ENCODE data around the gene IL32.
A peak's percentile ranks its signal among the peaks of the same experiment; 100 is the strongest.
"Not testable (repeated sequence)": the region's sequence is repeated elsewhere in the genome, so short reads cannot be mapped to it uniquely, and the experiment has no call there.

Gene IL32

GRCh38 chr16:3069146-3069545 lies 3.7 kb downstream of the IL32 start:
- not testable (repeated sequence) for DNase-seq

DNA sequence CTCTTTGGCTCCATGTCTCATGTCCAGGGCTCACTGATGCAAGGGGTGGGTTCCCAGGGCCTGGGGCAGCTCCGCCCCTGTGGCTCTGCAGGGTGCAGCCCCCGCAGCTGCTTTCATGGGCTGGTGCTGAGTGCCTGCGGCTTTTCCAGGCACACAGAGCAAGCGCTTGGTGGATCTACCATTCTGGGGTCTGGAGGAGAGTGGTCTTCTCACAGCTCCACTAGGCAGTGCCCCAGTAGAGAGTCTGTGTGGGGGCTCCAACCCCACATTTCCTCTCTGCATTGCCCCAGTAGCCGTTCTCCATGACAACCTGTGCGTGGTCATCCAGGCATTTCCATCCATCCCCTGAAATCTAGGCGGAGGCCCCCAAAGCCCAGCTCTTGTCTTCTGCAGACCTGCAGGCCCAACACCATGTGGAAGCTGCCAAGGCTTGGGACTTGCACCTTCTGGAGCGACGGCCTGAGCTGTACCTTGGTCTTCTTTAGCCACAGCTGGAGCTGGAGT lies 5.2 kb downstream of the IL32 start:
- no peak for DNase-seq

DNA sequence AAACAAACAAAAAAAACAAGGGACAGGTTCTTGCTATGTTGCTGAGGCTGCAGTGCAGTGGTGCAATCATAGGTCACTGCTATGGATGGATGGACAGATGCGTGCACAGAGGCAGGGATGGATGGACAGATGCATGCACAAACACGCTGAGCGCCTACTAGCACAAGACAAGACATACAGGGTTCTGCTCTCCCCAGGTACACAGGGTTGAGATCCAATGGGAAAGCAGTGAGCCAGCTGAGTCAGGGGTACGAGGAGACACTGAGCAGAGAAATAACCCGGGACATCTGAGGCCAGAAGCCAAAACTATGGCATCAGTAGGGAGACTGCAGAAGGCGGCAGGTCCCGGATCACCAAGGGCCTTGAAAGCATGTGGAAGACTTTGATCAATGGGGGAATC lies 6.2 kb downstream of the IL32 start:
- DNase-seq = no peak

GRCh38 chr16:3072148-3072547 lies 6.7 kb downstream of the IL32 start:
- not testable (repeated sequence) for DNase-seq

GRCh38 chr16:3072576-3073263 lies 7.3 kb downstream of the IL32 start:
- not testable (repeated sequence) for DNase-seq

DNA sequence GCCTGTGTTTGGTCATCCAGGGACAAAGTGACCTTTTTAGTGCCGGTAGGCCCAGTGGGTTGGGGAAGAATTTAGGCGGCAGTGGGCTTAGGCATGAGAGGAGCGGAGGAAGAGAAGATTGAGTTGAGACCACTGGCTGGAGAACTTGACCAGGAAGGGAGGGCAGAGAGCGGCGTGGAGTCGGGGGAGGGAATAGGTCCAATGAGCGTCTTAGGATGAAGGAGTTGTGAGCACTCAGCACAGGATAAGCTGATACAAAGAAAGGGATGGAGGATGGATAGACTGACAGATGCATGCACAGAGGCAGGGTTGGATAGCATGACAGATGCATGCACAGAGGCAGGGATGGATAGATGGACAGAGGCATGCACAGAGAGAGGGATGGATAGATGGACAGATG lies 8.0 kb downstream of the IL32 start:
- no peak for DNase-seq

DNA sequence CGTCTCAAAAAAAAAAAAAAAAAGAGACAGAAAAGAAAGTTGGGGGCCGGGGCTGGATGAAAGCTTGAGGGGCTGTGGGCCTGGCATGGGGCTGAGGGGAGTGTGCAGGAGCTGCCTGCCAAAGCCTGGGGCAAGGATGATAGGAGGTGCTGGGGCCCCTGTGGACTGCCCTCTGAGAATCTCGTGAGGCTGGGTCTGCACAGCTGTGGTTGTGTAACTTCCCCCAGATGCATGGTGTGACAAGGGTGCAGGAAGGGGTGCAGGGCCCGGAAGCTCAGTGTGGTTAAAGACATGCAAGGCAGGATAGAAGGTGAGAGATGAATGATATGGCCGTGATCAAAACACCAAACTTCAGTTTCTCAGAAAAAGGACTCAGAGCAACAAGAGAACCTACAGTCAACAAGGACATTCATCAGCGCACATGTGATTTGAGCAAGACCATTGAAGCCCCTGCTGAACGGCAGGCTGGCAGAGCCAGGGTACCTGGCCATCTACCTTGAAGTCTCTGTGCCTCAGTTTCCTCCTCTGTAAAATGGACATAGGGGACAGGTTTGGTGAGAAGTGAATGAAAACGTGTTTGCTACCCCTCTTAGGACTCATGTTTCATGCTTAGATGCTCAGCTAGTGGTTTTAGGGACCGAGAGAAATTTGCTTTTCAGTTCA lies 9.6 kb downstream of the IL32 start:
- DNase-seq = no peak

GRCh38 chr16:3075523-3075915 lies 10.1 kb downstream of the IL32 start:
- peak in 2 of 56 donors; percentile 9 to 38 for DNase-seq

- DNase-seq = not testable (repeated sequence)
Observed at GRCh38 chr16:3075946-3076345, 10.5 kb downstream of the IL32 start.

DNA sequence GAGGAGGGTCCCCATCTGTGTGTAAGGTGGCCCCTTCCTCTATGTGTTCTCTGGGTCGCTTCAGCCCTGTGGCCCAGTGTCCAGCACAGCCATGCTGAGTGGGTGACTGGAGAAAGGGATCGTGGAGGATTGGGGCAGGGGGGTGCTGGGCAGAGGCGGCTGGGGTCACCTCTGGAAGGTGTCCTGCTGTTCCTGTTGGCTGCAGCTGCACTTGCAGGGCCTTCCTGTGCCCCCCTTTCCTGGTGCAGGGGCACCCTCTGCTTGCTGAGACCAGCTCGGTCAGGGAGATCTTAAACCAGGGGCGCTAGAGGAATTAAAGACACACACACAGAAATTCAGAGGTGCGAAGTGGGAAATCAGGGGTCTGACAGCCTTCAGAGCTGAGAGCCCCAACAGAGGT lies 11.1 kb downstream of the IL32 start:
- no peak for DNase-seq

DNA sequence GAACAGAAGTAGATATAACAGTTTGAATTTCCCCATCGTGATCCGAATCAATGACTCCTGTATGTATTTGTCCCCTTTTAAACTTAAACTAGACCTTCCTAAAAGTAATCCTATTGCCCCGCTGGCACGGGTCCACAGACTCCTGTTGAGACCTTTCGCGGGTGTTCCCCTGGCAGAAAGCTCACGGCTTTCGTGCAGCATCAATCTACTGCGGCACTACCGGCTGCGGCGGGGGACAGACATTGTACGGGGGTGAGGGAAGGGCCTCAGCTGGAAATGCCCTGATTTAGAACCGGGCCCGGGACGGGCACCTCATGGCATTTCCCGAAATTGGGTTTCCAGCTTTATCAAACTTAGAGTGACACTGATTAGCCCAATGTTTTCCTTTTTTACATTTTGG lies 14.6 kb downstream of the IL32 start:
- no peak for DNase-seq

GRCh38 chr16:3081957-3082356 lies 16.5 kb downstream of the IL32 start:
- not testable (repeated sequence) for DNase-seq

DNA sequence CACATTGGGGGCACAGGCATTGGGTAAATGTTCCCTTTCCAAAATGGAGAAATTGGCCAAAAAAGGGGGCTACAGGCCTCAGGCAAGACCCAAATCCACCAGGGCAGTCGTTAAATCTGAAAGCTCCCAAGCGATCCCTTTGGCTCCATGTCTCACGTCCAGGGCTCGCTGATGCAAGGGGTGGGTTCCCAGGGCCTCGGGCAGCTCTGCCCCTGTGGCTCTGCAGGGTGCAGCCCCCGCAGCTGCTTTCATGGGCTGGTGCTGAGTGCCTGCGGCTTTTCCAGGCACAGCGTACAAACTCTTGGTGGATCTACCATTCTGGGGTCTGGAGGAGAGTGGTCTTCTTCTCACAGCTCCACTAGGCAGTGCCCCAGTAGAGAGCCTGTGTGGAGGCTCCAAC lies 18.0 kb downstream of the IL32 start:
- DNase-seq = not testable (repeated sequence)

GRCh38 chr16:3084491-3084890 lies 19.1 kb downstream of the IL32 start:
- no peak for DNase-seq

DNA sequence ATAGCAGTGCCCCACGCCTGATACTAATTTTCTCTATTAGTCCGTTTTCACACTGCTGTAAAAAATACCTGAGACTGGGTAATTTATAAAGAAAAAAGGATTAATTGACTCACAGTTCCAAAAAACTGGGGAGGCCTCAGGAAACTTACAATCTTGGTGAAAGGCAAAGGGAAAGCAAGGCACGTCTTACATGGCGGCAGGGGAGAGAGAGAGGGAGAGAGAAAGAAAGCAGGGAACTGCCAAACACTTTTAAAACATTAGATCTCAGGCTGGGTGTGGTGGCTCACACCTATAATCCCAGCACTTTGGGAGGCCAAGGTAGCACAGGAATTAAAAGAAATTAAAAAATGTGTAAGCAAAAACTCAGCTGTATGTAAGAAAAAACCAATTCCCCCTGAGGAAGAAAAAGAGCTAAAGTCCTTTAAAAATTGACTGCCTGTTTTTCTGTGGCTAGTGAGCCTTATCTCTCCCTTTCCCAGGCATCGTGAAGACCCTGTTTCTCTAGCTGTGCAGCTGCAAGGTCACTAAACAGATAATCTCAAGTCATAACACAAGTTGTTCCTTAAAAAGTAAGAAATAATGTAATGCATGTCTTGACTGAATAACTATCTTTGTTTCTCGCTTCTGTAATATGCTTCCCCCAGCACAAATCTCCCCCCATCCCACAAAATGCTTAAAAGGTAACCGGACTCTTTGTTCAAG lies 19.7 kb downstream of the IL32 start:
- DNase-seq = no peak

DNA sequence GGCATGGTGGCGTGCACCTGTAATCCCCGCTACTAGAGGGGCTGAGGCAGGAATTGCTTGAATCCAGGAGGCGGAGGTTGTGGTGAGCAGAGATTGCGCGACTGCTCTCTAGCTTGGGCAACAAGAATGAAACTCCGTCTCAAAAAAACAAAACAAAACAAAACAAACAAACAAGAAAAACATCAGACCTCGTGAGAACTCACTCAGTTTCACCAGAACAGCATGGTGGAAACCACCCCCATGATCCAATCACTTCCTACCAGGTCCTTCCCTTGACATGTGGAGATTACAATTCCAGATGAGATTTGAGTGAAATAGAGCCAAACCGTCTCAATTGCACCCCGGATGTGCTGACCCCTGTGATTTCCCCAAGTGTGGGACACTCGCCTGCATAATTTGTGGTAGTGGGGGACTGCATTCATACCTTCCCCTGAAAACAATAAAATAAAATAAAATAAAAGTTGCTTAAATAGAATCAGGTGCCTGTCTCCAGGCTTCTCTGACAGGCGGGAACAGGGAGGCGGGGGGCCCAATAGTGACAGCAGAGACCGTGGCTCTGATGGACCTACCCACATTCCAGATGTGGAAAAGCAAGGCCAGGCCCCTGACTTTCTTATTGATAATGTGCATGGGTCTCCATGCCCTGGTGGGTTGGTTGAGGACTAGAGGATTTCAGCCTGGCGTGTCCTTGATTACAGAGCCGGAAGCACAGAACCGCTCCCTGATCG lies 20.6 kb downstream of the IL32 start:
- no peak for DNase-seq

- DNase-seq = no peak
Observed at GRCh38 chr16:3086596-3087242, 21.3 kb downstream of the IL32 start.

- no peak for DNase-seq
Observed at GRCh38 chr16:3087243-3088235, 22.1 kb downstream of the IL32 start.

DNA sequence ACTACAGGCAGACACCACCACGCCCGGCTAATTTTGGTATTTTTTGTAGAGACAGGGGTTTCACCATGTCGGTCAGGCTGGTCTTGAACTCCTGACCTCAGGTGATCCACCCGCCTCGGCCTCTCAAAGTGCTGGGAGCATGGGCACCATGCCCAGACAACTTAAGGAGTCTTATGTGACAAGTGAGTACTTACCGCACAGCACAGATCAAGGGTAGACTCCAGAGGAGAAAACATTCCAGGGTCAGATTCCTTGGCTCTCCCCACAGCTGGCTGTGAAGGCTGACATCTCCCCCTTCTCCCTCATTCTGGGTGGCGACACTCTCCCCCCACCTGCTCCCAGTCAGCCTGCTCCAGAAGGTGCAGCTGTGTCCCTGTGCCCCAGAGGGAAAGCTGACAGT lies 23.0 kb downstream of the IL32 start:
- no peak for DNase-seq
